Measurements from ENCODE around the gene RASAL2.
"Not testable (repeated sequence)": the region's sequence is repeated elsewhere in the genome, so short reads cannot be mapped to it uniquely, and the experiment has no call there.

RASAL2 gene

DNA sequence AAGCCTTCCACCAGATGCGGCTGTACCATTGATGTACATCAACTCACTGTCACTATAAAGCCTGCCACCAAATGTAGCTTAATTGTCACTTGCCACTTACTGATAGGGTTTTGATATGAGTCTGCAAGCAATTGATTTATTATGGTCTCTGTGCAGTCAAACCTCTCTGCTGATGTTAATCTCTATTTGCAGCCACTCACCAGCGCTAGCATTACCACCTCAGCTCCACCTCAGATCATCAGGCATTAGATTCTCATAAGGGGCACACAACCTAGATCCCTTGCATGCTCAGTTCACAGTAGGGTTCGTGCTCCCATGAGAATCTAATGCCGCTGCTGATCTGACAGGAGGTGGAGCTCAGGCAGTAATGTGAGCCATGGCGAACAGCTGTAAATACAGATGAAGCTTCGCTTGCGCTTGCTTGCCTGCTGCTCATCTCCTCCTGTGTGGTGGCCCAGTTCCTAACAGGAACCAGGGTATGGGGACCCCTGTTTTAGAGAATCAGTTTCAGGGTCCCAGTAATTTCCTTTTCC lies 26.7 kb downstream of the RASAL2 start:
- not testable (repeated sequence) for DNase-seq

DNA sequence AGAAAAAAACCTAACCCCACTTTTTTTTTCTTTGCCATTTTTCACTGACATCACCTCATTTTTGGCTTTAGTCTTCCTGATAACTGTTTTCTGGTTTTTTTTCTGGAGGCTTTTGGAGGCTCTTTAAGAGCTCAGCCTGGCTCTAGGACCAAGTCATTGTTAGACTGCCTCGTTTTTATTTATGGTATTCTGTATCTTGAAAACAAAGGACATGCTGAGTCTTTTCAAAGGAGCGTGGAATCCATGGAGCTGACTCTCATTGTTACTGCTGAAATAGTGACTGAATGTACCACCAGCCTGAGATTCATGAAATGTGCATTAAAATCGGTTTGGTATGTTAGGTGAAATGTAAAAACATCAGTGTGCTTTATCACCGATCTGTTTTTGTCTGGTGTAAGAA lies 28.0 kb downstream of the RASAL2 start:
- DNase-seq = no peak

DNA sequence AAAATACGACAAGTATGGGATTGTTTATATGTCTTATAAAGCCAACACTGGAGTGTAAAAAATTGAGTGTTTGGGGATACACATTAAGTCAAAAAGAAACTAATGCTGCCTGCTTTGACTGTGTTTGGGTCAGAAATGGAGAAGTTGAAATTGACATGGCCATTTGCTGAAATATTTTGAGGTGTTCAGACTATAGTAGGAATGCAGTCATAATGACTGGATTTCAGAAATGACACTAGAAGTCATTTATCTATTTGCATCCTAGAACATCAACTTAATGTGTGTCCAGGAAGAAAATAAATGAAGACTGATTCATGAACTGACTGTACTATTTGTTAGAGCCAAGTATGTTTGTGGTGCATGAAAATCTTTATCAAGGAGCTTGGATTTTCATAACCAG lies 28.4 kb downstream of the RASAL2 start:
- DNase-seq = no peak

DNA sequence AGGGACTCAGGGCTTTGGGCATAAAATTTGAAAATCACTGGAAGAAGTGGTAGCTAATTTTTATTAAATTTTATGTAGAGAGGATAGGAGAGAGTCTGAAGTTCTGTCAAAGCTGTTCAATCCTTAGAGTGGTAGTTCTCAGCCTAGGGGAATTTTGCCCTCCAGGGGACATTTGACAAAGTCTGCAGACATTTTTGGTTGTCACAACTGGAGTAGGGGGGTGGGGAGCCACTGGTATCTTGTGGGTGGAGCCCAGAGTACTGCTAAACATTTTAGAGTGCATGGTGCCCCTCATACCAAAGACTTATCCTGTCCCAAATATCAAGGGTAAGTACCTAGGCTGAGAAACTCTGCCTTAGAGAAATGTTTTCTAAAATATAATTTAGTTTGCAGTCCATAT lies 30.2 kb downstream of the RASAL2 start:
- no peak for DNase-seq

DNA sequence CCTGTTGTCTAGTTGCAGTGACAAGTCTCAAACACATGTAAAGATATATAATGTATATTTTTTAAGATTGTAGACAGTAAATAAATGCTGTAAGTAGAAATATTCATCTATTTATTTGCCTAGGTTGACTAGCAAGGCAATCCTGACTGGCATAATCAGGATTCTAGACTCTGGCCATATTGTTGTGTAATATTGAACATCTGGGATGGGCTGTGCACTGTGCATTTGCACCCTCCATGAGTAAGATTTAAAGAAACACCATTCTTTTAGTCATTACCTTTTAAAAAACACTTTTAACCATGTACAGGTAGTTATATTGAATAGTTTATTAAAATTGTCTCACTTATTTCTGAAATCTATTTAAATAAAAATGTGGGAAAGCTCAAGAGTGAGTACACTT lies 32.4 kb downstream of the RASAL2 start:
- DNase-seq = no peak

DNA sequence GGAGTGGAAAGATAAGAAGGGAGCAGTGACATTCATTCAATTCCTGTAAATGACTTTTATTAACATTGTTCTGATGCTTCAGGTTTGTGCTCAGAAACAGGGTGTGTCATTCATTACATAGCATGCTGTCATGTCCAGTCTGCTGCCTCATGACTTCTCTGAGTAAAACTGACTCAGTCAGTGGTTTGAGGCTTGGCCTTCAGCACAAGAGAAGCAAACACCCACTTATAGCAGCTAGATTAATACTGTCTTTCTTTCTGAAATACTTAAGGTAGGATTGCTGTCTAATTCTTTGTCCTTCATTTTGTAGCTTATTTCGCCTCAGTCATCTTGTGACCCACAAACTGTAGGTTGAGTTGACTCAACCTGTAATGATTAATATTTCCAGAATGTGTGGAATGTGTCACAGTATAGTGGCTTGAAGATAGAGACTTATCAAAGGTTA lies 32.9 kb downstream of the RASAL2 start:
- no peak for DNase-seq

DNA sequence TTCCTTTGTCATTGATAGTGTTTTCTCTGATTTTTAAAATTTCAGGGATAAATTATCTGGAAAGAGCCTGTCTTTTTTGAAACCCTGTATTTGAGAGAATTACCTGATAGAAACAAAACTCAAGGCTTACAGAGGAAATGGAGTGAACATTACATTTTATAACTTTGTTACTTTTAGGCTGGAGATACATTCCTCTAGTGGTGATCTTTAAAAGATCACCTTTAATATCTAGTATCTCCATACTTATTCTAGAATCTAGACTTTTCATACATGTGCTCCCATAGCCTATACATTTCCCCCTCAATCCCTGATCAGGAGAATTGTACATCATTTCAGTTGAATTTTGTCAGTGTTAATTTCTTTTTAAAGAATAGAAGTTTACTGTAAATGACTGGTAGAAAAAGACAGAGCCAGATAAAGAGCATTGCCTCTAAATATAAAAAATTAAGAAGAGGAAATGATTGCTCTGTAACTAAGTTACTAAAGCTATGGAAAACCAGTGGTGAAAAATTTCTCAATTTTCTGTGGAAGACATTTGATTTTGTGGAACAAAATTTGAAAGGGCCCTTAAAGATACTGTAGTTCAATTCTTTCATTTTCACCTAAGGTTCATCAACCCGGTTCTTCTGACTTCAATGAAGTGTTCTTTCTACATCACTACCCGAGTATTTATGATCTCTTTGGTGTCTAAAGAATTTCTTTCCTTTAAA lies 33.7 kb downstream of the RASAL2 start:
- no peak for DNase-seq

DNA sequence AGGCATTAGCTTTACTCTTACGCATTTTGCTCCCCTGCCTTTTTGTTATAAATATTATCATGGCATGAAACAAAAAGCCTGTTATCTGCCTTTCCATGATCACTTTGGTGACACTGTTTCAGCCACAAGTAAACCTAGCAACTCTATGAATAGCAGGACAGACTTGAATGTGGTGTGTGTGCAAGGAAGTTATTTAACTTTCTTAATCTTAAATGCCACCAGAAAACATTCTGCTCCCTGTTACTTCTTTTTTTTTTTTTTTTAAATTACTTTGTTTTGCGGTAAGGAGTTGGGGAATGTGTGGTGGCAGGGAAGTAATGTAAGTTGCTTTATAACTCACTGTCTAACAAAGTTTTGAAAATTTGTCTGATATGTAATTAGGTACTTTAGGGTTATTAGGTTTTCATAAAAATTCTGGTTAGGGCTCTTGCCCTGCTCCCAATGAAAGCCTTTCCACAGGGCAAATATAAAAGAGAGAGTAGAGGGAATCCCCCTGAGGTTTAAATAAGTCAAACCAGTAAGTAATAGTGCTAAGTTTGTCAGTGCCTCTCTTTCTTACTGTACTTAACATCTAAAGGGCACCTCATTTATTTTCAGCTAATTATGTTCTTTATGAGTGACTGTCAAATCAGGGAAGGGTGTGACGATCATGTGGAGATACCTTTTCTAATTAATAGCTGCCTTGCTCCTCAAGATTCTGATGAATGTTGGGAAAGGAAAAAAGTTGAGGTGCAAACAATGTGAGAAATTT lies 39.5 kb downstream of the RASAL2 start:
- no peak for DNase-seq

DNA sequence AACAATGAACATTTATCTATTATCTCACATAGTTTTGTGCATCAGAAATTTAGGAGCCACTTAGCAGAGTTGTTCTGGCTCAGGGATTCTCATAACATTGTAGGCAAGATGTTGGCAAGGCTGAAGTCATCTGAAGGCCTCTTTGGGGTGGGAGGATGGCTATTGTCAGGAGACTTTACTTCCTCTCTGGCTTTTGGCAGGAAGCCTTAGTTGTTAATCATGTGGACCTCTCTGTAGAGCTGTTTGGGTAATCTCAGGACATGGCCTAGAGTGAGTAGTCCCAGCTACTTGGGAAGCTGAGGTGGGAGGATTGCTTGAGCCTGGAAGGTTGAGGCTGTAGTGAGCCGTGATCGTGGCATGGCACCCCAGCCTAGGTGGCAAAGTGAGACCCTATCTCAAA lies 40.2 kb downstream of the RASAL2 start:
- DNase-seq = no peak

DNA sequence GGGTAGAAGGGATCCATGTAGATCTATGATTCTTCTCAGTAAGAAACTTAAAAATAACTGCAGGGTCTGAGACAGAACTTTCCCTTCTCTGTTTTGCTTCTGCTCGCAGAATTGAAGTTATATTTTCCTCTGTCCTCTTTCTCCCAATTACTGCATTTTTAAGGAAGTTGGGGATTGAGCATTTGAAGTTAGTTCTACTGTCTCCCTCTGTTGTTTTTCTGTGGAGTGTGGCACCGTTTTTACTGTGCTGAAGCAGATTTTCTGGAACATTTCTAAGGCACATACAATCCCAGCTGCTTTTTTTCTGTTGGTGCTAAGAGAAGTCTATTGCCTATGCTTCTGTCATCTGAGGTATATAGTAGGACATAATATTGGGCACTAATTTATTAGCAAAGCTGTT lies 43.3 kb downstream of the RASAL2 start:
- DNase-seq = no peak

DNA sequence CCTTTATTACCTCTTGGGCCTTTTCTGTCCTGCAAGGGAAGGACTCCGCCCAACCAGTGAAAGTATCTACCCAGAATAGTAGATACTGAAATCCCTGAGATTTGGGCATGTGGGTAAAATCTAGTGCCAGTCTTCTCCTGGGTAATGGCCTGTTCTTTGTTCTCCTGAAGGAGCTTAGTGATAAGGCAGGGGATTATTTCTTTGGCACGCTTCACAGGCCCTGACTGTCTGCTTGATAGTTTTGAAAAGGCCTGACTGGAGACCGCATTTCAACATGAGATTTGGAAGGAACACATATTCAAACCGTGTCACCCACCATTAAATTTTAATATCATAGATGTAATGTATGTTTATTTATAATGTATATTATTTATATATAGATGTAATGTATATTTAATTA lies 48.9 kb downstream of the RASAL2 start:
- no peak for DNase-seq

DNA sequence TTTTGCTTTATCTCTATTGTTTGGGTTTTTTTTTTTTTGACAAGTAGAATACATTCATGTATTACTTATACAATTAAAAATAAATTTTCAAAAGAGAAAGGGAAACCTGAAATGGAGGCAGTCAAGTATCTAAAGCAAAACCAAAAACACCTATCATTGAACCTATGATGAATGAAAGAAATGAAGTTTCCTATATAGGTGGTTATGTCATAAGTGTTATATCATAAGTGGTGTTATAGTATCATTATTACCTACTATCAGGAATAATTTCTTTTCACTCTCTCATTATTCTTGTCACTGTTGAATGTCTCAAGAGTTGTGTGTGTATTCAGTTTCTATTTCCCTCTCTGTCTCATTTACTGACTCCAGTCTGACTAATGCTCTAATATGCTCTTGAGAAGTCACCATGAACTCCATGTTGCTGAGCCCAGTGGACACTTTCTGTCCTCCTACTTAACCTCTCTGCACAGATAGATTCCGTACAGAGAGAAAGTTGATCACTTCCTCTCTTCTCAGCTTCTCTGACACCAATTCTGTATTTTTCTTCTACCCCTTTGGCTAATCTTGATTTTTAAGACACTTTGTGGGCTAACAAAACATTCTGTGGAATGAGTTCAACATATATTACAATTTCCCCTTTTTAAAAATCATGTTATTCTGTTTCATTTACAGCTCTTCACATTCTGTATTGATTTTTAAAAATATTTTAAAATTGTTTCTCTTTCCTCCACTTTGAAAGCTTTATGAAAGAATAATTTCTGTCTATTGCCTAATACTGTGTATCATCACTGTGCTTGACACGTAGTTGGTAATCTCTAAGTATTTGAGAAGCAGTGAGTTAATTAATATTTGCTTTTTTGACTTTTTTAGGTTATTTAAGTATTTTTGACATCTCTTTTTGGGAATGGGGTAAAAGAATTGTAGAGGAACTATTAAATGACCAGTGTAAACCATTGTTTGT lies 50.1 kb downstream of the RASAL2 start:
- DNase-seq = no peak

DNA sequence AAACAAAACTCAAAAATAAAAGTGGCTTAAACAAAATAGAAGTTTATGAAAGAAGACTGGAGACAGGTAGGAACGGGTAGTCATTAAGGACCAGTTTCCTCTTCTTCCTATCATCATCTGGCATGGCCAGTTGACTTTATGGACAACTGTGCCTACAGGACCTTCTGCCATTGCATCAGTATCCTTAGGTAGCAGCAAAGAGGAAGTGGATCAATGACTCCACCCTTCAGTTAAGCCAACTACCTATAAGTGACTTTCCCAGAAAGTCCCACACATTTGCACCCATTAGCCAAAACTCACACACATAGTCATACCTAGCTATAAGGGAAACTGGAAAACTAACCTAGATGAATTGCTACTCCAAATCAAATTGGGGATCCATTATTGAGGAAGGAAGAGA lies 51.7 kb downstream of the RASAL2 start:
- DNase-seq = no peak

DNA sequence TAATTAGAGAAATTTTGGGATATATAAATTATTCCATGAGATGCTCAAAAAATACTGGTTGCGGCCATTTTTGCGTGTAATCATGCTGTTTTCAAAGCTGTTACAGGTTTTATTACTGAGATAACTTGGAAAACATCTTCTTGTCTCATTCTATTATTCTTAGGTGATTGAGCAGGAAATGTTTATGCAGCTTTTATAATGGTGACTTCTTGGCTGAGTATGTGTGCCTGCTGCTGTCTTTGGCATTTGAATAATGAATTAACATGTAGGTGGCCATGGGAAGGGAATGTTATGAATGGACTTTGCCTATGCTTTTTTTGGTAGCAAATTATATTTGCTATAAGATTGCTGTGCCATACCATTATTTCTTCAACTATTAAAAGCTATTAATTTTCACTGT lies 52.5 kb downstream of the RASAL2 start:
- DNase-seq = no peak

DNA sequence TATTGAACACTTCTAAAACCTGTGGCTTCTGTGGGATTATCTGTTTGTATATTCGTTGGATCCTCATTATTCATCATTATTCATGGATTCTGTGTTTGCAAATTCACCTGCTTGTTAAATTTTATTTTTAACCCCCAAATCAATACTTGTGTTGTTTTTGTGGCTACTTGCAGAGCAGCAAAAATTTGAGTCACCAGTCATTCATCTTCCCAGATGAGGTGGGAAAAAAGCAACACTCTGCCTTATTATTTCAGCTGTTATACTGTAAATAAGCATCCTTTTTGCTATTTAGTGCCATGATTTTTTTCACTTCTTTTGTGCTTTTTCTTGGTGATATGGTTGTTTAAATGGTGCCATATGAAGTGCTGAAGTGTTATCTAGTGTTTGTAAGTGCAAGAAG lies 56.7 kb downstream of the RASAL2 start:
- no peak for DNase-seq

DNA sequence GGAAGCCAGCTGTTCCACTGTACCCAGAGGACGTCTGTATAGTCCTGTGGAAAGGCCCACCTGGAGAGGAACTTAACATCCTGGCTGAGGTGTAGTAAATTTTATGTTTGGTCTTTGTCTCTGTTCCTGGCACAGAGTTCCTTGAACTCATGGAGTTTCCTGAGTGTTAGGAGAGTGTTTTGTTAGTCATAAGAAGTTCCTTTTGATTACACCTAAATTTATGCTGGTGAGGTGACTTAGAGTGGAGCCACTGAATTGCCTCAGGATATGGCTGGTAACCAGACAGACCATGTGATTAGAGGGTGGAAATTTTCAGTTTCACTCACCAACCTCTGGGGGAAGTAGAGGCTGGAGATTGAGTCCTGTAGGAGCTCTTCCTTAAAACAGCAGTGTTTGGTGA lies 57.9 kb downstream of the RASAL2 start:
- DNase-seq = no peak

DNA sequence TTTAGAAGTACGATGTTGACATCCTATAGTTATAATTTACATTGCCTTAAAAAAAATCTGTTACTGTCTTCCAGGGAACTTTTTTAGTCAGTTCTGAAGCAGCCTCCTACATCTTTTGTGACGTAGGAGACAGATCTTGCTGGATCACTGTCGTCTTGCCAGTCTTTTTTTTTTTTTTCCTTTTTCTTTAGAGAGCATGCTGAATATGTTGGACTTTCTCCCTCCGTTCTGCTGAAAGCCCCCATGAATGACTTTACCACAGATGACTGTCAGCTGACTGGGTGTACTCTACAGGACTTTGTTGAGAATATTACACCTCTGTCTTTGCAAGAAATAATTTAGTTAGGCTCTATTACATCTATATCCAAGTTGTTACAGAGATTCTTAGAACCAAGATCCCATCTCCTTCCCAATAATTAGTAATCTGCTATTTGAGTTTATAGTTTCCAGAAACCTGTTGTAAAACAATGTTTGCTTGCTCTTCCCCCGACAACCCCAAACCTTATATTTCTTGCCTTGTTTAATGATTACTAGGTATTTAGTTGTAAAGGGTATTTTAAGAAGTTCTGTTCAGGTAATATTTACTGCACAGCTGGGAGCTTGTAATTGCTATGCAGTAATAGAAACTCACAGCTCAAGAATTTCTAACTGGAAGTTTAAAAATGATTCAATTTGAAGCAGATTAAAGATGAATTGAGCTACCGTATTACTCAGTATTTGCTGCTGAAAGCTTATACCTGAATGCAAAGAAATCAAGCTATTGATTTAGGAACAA lies 61.8 kb downstream of the RASAL2 start:
- no peak for DNase-seq

DNA sequence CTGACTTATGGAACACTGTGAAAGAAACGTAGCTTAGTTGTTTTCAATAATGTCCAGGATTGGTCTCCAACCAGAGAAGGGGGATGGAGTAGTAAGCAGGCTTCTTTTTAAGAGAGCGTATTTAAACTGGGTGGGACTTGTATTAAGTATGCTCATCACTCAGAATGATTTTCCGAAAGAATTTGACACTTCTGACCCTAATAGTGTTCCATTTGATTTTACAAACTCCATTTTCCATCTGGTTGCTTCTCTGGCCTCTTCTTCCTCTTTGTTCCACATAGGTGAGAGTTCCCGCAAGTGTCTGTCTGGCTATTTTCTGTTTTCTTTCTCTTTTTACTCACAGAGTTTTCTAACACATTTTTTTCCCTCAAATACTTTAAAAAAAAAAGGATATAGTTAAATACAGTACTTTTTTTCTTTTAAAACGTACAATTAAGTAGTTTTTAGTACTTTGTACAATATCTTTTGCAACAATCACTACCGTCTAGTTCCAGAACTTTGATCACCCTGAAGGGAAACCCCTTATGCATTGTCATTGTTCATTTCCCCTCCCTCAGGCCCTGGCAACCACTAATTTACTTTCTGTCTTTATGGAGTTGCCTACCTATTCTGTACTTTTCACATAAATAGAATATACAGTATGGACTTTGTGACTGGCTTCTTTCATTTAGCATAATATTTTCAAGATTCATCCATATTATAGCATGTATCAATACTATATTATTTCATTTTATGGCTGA lies 67.0 kb downstream of the RASAL2 start:
- no peak for DNase-seq

DNA sequence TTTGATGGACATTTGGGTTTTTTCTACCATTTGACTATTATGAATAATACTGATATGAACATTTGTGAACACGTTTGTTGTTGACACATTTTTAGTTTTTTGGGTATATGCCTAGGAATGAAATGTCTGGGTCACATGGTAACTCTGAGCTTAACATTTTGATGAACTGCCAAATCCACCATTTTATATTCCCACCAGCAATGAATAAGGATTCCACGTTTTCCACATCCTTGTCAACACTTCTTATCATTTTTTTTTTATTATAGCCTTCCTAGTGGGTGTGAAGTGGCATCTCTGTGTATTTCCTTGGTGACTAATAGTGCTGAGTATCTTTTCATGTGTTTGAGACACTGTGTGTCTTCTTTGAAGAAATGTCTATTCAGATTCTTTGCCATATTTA lies 67.6 kb downstream of the RASAL2 start:
- no peak for DNase-seq

DNA sequence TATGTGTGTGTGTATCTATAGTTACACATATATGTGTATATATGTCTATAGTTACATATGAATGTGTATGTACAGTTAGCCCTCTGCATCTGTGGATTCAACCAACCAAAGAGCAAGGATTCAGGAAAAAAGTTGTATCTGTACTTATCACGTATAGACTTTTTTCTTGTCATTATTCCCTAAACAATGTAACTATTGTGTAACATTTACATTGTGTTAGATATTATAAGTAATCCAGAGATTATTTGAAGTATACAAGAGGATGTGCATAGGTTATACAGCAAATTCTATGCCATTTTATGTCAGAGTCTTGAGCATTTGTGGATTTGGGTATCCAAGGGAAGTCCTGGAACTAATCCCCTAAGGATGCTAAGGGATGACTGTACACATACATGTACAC lies 71.3 kb downstream of the RASAL2 start:
- no peak for DNase-seq

DNA sequence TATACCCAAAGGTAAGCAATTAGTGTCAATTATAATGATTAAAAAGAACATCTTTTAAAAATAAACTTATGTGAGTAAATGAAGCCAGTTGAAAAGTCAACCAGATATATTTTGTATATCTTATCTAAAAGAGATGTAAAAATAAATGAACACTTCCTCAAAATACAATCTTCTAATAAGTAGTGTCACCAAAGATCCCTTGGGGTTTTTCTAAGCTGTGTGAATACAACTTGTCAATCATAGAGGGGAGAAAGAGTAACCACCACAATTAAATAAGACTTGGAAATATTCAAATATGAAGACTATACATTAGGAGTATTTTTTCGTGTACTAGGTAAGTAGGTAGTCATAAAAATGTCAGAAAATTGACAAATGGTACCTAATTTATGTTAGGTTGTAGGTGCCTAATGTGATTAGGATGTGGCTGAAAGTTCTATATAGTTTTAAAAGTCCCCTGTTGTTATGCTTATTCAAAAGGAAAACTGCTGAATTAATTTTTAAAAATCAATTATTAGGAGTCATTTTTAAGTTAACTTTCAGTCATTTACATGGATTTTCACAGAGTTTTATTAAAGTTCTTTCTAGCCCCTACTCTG lies 72.6 kb downstream of the RASAL2 start:
- DNase-seq = no peak
